Endothelial cell of umbilical vein (primary cell): Measurements from ENCODE around the gene FGD6.

Source experiments
- EZH2 ChIP-seq: IDR thresholded peaks from 2 replicates; pipeline ENCODE4 v1.6.1; 2012; ENCODE audit warnings: borderline replicate concordance, low read depth, mild to moderate bottlenecking, moderate library complexity, low read length, inconsistent platforms; ENCODE audit not compliant: severe bottlenecking
- GATA2 ChIP-seq: IDR thresholded peaks from 2 replicates; pipeline ENCODE4 v1.7.0; 2011; ENCODE audit warnings: low read depth, mild to moderate bottlenecking, moderate library complexity, mixed read lengths, low read length; ENCODE audit not compliant: insufficient read length, insufficient read depth
- JUN ChIP-seq: IDR thresholded peaks from 2 replicates; pipeline ENCODE4 v1.6.1; 2011; ENCODE audit warnings: borderline replicate concordance, low read depth; ENCODE audit not compliant: insufficient read length, insufficient read depth
- MYC ChIP-seq: IDR thresholded peaks from one replicate; pipeline ENCODE4 v1.6.1; 2011; ENCODE audit warnings: mild to moderate bottlenecking, low read depth, low read length
- POLR2A ChIP-seq: IDR thresholded peaks from 2 replicates; pipeline ENCODE4 v1.6.1; 2012; ENCODE audit warnings: low read depth, mild to moderate bottlenecking, control low read depth, low read length
- POLR2AphosphoS5 ChIP-seq: IDR thresholded peaks from 2 replicates; pipeline ENCODE4 v1.6.1; 2012; ENCODE audit warnings: low read depth, mild to moderate bottlenecking, control low read depth, low read length, moderate library complexity; ENCODE audit not compliant: insufficient read depth
- TF ChIP-seq, protein P1 (sequence below), 2 donors: IDR thresholded peaks; 1 replicate in 1 of 2; 2 replicates in 1 of 2; pipeline ENCODE4 v1.5.1; 2011; ENCODE audit warnings: low read length in 2 of 2, mild to moderate bottlenecking in 2 of 2, moderate library complexity in 2 of 2, control low read depth in 1 of 2, inconsistent platforms in 1 of 2, low read depth in 1 of 2; ENCODE audit not compliant: insufficient read depth in 1 of 2; ENCODE audit errors: extremely low read depth in 1 of 2
- TF ChIP-seq, protein P2 (sequence below): IDR thresholded peaks from 2 replicates; pipeline ENCODE4 v1.6.1; 2011; ENCODE audit not compliant: insufficient read depth, insufficient read length

DNA sequence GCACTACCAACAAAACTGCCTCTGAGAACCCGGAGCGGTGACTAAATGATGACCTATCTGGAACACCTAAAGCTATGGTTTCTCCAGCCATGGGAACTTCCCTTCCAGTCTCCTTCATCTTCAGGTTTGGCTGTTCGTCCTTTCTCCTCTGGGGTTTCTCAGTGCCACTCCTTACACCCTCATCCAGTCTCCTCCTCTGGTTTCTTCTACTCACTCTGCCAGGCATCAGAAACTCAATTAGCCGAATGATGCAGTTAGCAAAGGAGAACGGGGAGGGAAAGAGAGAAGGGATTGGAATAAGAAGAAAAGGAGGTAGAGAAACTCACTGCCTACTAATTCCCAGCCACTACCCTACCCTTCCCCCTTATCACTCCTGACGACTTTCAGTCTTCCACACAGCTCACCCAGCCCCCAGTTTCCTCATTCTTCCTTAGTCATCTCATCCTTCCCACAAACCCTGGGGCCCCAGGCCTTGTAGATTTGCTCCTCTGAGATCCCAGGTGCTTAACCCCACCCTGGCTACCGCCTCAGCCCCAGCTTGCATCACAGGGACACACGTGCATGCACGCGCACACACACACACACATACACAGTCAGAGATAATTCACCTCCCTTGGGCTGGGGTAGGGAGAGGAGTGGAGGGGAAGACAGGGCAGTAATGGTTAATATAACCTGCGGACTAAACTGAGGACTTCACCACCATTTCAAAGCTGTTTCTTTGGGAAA, 13.0 kb downstream of the FGD6 start:
- TF ChIP-seq GATA2 (peak; percentile 25), POLR2A (no peak), POLR2AphosphoS5 (peak; percentile 55), MYC (no peak), EZH2 (no peak), JUN (peak; percentile 6)
- TF ChIP-seq, protein P1, sequence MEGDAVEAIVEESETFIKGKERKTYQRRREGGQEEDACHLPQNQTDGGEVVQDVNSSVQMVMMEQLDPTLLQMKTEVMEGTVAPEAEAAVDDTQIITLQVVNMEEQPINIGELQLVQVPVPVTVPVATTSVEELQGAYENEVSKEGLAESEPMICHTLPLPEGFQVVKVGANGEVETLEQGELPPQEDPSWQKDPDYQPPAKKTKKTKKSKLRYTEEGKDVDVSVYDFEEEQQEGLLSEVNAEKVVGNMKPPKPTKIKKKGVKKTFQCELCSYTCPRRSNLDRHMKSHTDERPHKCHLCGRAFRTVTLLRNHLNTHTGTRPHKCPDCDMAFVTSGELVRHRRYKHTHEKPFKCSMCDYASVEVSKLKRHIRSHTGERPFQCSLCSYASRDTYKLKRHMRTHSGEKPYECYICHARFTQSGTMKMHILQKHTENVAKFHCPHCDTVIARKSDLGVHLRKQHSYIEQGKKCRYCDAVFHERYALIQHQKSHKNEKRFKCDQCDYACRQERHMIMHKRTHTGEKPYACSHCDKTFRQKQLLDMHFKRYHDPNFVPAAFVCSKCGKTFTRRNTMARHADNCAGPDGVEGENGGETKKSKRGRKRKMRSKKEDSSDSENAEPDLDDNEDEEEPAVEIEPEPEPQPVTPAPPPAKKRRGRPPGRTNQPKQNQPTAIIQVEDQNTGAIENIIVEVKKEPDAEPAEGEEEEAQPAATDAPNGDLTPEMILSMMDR (IDR thresholded peaks at IDR 0.05; ENCODE audit: extremely low read depth in 1 of 2, insufficient read depth in 1 of 2, low read depth in 1 of 2, low read length in 2 of 2): no peak
- TF ChIP-seq, protein P2, sequence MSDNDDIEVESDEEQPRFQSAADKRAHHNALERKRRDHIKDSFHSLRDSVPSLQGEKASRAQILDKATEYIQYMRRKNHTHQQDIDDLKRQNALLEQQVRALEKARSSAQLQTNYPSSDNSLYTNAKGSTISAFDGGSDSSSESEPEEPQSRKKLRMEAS: no peak
